EH (cell line): ENCODE measurements around the gene COPS9.
A peak's percentile ranks its signal among the peaks of the same experiment; 100 is the strongest.

ENCODE experiments used
- DNase-seq: peaks from one replicate; pipeline ENCODE4 v3.0.0-alpha.2; 2015; ENCODE audit warnings: low read depth

Gene COPS9

GRCh38 chr2:240147911-240148587 lies 11.9 kb upstream of the COPS9 start:
- no peak for DNase-seq

GRCh38 chr2:240147382-240147781 lies 11.3 kb upstream of the COPS9 start:
- DNase-seq: no peak

GRCh38 chr2:240146627-240147278 lies 10.6 kb upstream of the COPS9 start:
- DNase-seq: no peak

- no peak for DNase-seq
These were observed 10.0 kb upstream of the COPS9 start for GRCh38 chr2:240146141-240146561.

GRCh38 chr2:240145461-240145860 lies 9.4 kb upstream of the COPS9 start:
- DNase-seq: no peak

GRCh38 chr2:240144649-240145261 lies 8.7 kb upstream of the COPS9 start:
- DNase-seq: no peak

- peak; percentile 60 for DNase-seq
These were observed 7.9 kb upstream of the COPS9 start for GRCh38 chr2:240143801-240144648.

DNA sequence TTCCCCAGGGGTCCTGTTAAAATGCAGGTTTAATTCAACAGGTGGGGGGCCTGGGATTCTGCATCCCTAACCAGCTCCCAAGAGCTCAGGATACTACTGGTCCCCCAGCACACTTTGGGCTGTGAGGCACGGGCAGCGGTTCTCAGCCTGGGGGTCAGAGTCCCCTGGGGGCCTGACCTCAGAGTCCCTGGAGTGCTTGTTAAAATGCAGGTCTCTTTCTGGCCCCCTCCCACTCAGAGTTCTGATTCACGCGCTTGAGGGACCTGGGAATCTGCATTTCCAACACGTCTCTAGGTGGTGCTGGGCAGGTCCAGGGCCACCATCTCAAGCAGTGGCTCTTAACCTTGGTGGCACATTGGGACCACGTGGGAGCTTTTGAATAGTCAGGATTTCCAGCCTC lies 7.2 kb upstream of the COPS9 start:
- DNase-seq: no peak

DNA sequence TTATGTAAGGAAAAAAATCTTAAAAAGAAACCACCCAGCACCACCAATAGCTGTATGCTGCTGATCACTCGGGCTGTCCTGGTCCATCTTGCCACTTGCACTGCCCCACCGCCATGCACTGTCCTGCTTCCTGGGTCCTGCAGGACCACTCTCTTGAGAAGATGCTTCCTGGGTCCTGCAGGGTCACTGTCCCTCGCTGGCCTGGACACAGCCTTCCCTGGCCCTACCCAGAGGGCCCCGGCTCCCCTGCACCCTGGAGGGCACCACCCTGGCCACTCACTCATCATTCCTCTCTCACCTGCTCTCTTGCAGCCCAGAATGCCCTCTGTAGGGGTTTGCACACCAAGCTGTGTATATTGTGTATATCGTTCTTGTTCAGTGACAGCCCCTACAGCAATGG lies 6.8 kb upstream of the COPS9 start:
- DNase-seq: no peak

DNA sequence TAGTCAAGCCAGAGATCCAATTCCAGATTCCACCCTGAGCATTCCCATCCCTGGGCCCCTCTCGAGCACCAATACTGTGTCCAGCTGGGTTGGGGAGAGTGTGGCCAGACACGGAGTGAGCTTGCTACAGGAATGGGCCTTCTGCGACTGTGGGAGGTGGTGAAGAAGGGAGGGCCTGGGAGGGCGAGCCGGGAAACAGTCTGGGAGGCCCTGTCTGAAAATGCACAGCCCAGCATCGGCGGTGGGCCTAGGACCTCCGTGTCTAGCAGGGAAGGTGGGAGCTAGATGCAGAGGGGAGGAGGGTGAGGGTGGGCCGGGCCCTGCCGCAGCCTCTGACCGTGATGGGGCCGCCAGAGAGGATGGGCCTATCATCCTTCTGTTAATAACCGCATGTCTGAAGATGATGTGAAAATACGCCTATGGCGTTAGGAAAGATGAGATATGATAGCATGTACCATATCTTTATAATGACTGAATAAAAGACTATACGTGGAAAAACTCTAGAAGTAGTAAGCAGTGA lies 6.2 kb upstream of the COPS9 start:
- DNase-seq: no peak

GRCh38 chr2:240141736-240142135 lies 5.6 kb upstream of the COPS9 start:
- DNase-seq: no peak

DNA sequence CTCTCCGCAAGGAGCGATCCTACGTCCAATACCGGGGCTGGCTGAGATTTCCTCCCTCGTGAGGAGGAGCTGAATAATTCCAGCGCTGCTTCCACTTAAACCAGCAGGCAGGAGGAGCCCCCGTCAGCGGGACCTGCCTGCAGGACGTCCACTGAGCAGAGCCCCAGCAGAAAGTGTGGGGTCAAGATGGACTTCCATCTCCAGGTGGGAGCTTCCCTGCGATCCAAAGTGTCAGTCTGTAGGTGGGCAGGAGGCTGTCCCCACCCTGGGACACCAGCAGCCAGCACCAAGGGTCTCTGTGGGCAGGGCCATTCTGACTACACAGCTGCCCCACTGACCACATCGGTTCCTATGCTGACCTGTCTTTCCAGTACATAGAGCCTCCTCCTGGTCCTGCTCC lies 4.8 kb upstream of the COPS9 start:
- DNase-seq: no peak

GRCh38 chr2:240140511-240140910 lies 4.4 kb upstream of the COPS9 start, which contains the start of gene OTOS:
OTOS (minus strand) TSS chr2:240140658; CDS start chr2:240140326, 332 bp downstream.
- no peak for DNase-seq

GRCh38 chr2:240139666-240140393 lies 3.7 kb upstream of the COPS9 start:
- no peak for DNase-seq

GRCh38 chr2:240139011-240139441 lies 2.9 kb upstream of the COPS9 start:
- DNase-seq: no peak

DNA sequence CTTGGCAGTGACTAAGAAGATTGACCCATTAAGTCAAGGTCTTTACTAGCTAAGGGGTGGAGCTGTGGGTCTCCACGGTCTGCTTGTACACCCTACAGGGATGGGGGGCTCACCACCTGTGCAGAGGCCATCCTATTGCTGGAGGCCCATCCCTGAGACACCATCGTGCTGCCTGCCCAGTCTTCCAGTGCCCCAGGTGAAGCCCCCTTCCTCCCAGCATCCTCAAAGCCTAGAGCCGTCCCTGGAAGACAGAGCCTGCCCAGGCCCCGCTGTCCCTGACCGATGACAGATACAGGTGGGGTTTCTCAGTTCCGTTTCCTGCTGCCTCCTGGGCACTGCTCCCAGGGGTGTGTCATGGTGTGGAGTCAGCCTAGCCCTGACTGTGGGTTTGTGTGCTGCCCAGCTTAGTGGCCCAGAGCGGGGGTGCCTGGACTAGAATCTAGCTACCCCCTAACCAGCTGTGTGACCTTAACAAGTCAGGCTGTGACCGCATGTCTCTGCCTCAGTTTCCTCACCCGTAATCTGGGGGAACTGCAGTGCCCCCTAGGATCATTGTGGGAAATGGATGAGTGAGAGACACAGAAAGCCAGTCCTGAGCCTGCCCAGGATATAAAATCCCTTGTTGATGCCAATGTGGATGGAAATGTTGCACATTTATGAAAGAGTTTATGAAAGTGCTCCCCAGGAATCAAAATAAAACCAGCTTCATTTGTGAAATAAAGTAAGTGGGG lies 2.3 kb upstream of the COPS9 start:
- no peak for DNase-seq

- DNase-seq: no peak
These were observed 1.6 kb upstream of the COPS9 start for GRCh38 chr2:240137596-240138253.

GRCh38 chr2:240136671-240137292 lies 677 bp upstream of the COPS9 start:
- no peak for DNase-seq

GRCh38 chr2:240135706-240136012 lies 446 bp downstream of the COPS9 start:
- DNase-seq: no peak

DNA sequence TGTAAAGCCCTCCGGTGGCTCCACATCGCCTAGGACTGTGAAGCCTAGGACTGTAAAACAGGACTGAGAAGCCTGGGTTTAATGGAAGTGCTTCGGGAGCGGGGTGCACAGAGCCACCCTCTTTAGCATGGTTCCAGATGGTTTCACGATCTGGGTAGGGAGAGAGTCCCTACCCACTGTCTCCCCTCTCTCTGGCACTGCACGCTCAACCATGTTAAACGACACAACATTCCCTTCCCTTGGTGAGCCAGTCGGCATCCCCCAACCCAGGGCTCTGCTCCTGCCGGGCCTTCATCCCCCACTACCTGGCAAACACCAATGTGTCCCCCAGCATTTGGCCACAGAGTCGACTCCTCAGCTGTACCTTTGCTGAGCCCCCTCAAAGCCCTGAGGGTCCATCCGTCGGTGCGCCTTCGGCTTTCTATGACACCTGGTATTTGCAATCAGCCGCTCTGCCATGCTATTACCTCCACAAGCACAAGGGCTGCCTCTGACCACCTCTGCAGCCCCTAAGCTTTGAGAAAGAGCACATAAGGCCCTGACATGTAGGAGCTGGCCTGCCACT lies 1.1 kb downstream of the COPS9 start:
- no peak for DNase-seq
